ENCODE data around the gene NTM. TPM values are rescaled to one million over a fixed set of nuclear protein-coding genes. Genes with fewer than 3 reads are reported as not detected.

NTM gene
- total RNA-seq, 1 experiment from 2014 or later, result 16.4 TPM

DNA sequence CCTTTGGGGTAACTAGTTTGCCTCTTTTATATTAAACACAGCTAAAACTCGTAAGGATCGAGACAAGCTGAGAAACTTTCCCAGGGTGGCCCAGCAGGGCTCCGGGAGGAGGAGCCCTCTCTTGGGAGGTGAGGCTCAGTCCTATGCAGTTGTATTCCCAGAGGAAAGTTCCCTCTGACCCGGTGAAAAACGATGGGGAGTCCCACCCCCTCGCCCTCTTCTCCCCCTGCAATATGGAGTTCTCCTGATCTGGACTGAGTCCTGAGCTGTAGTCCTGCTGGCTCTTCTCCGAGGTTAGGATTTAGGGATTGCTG lies 1.3 kb downstream of the NTM start (continued):
- TF ChIP-seq, protein P1, sequence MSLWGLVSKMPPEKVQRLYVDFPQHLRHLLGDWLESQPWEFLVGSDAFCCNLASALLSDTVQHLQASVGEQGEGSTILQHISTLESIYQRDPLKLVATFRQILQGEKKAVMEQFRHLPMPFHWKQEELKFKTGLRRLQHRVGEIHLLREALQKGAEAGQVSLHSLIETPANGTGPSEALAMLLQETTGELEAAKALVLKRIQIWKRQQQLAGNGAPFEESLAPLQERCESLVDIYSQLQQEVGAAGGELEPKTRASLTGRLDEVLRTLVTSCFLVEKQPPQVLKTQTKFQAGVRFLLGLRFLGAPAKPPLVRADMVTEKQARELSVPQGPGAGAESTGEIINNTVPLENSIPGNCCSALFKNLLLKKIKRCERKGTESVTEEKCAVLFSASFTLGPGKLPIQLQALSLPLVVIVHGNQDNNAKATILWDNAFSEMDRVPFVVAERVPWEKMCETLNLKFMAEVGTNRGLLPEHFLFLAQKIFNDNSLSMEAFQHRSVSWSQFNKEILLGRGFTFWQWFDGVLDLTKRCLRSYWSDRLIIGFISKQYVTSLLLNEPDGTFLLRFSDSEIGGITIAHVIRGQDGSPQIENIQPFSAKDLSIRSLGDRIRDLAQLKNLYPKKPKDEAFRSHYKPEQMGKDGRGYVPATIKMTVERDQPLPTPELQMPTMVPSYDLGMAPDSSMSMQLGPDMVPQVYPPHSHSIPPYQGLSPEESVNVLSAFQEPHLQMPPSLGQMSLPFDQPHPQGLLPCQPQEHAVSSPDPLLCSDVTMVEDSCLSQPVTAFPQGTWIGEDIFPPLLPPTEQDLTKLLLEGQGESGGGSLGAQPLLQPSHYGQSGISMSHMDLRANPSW (CRISPR knock-in tag; conservative IDR thresholded peaks at IDR 0.05; ENCODE audit: low read depth), result no peak

DNA sequence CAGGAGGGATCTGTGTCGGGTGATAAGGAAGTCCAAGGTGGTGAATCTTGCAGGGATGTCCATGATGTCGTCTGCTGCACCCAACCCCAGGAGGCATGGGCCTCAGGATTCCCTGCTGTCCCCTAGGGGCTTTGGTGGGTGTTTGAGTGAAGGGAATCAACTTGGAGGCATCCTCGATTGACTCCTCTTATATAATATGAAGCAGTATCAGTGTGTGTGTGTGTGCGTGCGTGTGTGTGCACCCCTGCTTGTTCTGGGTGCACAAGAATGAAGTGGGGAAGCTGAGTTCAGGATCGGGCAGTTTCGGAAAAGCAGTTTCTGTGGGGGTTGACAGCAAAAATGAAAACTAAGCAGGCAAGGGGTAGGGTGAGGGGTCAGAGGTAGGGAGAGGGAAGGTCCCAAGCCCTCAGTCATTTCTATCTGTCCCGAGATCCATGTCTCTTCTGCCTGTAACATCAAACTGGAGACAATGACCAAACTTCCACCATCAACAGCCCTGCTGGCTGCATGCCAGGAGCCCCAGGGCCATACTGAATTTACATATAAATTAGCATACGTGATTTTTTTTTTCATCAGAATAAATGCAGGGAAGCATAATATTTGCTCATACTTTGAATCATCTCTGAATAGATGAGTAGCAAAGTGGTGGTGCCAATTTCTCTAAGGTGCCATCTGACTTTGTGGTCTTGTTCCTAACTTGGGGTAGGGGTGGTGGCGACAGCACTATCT lies 2.0 kb downstream of the NTM start:
- no peak overlapping the region for H3K27ac Mint-ChIP-seq
- H3K9me3 Mint-ChIP-seq, result peaks cover 3% of the 10 kb centered on the region; the same call in 1 of the 2 replicates
- DNase-seq (ENCODE audit: low spot score), result no peak
- H3K4me3 Mint-ChIP-seq, result no peak overlapping the region
- peaks cover 4% of the 10 kb centered on the region; the same call in 1 of the 2 replicates for H3K27me3 Mint-ChIP-seq (ENCODE audit: low read depth)
- H3K4me1 Mint-ChIP-seq, result peaks cover 27% of the 10 kb centered on the region
- POLR2A ChIA-PET, result interaction anchor here (1.0 kb wide), 1 partner anchor 118 kb away, joined by 7 read pairs; no protein-coding TSS in a partner anchor
- no peaks in the 10 kb centered on the region; the same call in 1 of the 2 replicates for H3K36me3 Mint-ChIP-seq
- CTCF ChIA-PET, result interaction anchor here (0.8 to 1.2 kb wide), 2 partner anchors 93 to 308 kb away, joined by 3 to 4 read pairs; no protein-coding TSS in a partner anchor
- ATAC-seq, result no peak
- no peak for TF ChIP-seq GABPB1 (CRISPR knock-in tag; IDR thresholded peaks at IDR 0.05)
- TF ChIP-seq SMAD4 (CRISPR knock-in tag; IDR thresholded peaks at IDR 0.05), result no peak
- TF ChIP-seq ETV6 (CRISPR knock-in tag; IDR thresholded peaks at IDR 0.05), result no peak
- TF ChIP-seq, protein P2, sequence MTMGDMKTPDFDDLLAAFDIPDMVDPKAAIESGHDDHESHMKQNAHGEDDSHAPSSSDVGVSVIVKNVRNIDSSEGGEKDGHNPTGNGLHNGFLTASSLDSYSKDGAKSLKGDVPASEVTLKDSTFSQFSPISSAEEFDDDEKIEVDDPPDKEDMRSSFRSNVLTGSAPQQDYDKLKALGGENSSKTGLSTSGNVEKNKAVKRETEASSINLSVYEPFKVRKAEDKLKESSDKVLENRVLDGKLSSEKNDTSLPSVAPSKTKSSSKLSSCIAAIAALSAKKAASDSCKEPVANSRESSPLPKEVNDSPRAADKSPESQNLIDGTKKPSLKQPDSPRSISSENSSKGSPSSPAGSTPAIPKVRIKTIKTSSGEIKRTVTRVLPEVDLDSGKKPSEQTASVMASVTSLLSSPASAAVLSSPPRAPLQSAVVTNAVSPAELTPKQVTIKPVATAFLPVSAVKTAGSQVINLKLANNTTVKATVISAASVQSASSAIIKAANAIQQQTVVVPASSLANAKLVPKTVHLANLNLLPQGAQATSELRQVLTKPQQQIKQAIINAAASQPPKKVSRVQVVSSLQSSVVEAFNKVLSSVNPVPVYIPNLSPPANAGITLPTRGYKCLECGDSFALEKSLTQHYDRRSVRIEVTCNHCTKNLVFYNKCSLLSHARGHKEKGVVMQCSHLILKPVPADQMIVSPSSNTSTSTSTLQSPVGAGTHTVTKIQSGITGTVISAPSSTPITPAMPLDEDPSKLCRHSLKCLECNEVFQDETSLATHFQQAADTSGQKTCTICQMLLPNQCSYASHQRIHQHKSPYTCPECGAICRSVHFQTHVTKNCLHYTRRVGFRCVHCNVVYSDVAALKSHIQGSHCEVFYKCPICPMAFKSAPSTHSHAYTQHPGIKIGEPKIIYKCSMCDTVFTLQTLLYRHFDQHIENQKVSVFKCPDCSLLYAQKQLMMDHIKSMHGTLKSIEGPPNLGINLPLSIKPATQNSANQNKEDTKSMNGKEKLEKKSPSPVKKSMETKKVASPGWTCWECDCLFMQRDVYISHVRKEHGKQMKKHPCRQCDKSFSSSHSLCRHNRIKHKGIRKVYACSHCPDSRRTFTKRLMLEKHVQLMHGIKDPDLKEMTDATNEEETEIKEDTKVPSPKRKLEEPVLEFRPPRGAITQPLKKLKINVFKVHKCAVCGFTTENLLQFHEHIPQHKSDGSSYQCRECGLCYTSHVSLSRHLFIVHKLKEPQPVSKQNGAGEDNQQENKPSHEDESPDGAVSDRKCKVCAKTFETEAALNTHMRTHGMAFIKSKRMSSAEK (CRISPR knock-in tag; IDR thresholded peaks at IDR 0.05; ENCODE audit: borderline replicate concordance), result no peak
- no peak for TF ChIP-seq IRF2 (CRISPR knock-in tag; IDR thresholded peaks at IDR 0.05; ENCODE audit: borderline replicate concordance, low read depth)
- no peak for TF ChIP-seq OVOL2 (CRISPR knock-in tag; IDR thresholded peaks at IDR 0.05; ENCODE audit: borderline replicate concordance)
- TF ChIP-seq, protein P3, sequence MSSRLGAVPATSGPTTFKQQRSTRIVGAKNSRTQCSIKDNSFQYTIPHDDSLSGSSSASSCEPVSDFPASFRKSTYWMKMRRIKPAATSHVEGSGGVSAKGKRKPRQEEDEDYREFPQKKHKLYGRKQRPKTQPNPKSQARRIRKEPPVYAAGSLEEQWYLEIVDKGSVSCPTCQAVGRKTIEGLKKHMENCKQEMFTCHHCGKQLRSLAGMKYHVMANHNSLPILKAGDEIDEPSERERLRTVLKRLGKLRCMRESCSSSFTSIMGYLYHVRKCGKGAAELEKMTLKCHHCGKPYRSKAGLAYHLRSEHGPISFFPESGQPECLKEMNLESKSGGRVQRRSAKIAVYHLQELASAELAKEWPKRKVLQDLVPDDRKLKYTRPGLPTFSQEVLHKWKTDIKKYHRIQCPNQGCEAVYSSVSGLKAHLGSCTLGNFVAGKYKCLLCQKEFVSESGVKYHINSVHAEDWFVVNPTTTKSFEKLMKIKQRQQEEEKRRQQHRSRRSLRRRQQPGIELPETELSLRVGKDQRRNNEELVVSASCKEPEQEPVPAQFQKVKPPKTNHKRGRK (CRISPR knock-in tag; IDR thresholded peaks at IDR 0.05; ENCODE audit: borderline replicate concordance), result no peak
- TF ChIP-seq ZBTB21 (CRISPR knock-in tag; IDR thresholded peaks at IDR 0.05; ENCODE audit: borderline replicate concordance), result no peak
- no peak for TF ChIP-seq SMAD3 (CRISPR knock-in tag; IDR thresholded peaks at IDR 0.05; ENCODE audit: borderline replicate concordance)
- TF ChIP-seq, protein P4, sequence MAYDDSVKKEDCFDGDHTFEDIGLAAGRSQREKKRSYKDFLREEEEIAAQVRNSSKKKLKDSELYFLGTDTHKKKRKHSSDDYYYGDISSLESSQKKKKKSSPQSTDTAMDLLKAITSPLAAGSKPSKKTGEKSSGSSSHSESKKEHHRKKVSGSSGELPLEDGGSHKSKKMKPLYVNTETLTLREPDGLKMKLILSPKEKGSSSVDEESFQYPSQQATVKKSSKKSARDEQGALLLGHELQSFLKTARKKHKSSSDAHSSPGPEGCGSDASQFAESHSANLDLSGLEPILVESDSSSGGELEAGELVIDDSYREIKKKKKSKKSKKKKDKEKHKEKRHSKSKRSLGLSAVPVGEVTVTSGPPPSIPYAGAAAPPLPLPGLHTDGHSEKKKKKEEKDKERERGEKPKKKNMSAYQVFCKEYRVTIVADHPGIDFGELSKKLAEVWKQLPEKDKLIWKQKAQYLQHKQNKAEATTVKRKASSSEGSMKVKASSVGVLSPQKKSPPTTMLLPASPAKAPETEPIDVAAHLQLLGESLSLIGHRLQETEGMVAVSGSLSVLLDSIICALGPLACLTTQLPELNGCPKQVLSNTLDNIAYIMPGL (CRISPR knock-in tag; IDR thresholded peaks at IDR 0.05), result no peak
- no peak for TF ChIP-seq ZNF232 (CRISPR knock-in tag; IDR thresholded peaks at IDR 0.05)
- no peak for TF ChIP-seq EMX1 (CRISPR knock-in tag; IDR thresholded peaks at IDR 0.05)
- TF ChIP-seq NR1H2 (CRISPR knock-in tag; IDR thresholded peaks at IDR 0.05), result no peak
- TF ChIP-seq, protein P5, sequence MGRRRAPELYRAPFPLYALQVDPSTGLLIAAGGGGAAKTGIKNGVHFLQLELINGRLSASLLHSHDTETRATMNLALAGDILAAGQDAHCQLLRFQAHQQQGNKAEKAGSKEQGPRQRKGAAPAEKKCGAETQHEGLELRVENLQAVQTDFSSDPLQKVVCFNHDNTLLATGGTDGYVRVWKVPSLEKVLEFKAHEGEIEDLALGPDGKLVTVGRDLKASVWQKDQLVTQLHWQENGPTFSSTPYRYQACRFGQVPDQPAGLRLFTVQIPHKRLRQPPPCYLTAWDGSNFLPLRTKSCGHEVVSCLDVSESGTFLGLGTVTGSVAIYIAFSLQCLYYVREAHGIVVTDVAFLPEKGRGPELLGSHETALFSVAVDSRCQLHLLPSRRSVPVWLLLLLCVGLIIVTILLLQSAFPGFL (CRISPR knock-in tag; IDR thresholded peaks at IDR 0.05; ENCODE audit: borderline replicate concordance), result no peak
- TF ChIP-seq JAZF1 (CRISPR knock-in tag; IDR thresholded peaks at IDR 0.05), result no peak
- TF ChIP-seq, protein P6, sequence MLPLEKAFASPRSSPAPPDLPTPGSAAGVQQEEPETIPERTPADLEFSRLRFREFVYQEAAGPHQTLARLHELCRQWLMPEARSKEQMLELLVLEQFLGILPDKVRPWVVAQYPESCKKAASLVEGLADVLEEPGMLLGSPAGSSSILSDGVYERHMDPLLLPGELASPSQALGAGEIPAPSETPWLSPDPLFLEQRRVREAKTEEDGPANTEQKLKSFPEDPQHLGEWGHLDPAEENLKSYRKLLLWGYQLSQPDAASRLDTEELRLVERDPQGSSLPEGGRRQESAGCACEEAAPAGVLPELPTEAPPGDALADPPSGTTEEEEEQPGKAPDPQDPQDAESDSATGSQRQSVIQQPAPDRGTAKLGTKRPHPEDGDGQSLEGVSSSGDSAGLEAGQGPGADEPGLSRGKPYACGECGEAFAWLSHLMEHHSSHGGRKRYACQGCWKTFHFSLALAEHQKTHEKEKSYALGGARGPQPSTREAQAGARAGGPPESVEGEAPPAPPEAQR (CRISPR knock-in tag; IDR thresholded peaks at IDR 0.05), result no peak
